Coronary artery (tissue), 2 donors: Measurements from ENCODE around the gene DNAJB6.

Experiments
- DNase-seq: peaks from one replicate; pipeline ENCODE4 v3.0.0-alpha.2; 2017; ENCODE audit warnings: low spot score
- H3K27ac ChIP-seq, 2 donors: fragments of 200-600 bp; sonication (generic); one replicate each; pipeline ENCODE4 v1.5.1; 2016 to 2019
- H3K4me3 ChIP-seq: fragments of 200-600 bp; sonication (generic); 2 replicates; pipeline ENCODE4 v1.5.1; 2016; ENCODE audit warnings: mild to moderate bottlenecking, moderate library complexity
- CTCF ChIP-seq: fragments of 200-600 bp; sonication (generic); IDR thresholded peaks from one replicate; pipeline ENCODE4 v1.5.1; 2019; ENCODE audit warnings: antibody characterized with exemption

The DNAJB6 gene

GRCh38 chr7:157339777-157340677, 3.2 kb downstream of the DNAJB6 start:
- DNase-seq: no peak
- H3K4me3 ChIP-seq: peak overlapping the region; percentile 42
- peak overlapping the region in 1 of 2 donors; percentile 21 for H3K27ac ChIP-seq
- TF ChIP-seq CTCF: peak; percentile 60

GRCh38 chr7:157347217-157347904, 10.6 kb downstream of the DNAJB6 start:
- Histone ChIP-seq H3K27ac (peak overlapping the region; percentile 70 to 80), H3K4me3 (peak overlapping the region; percentile 53)
- no peak for DNase-seq
- TF ChIP-seq CTCF: no peak

GRCh38 chr7:157348548-157348947, 11.7 kb downstream of the DNAJB6 start:
- H3K27ac ChIP-seq: no peak overlapping the region
- no peak for TF ChIP-seq CTCF
- H3K4me3 ChIP-seq: no peak overlapping the region
- DNase-seq: no peak

GRCh38 chr7:157352516-157352915, 15.7 kb downstream of the DNAJB6 start:
- no peak overlapping the region for H3K4me3 ChIP-seq
- TF ChIP-seq CTCF: no peak
- H3K27ac ChIP-seq: no peak overlapping the region
- DNase-seq: no peak

GRCh38 chr7:157355784-157356511, 19.1 kb downstream of the DNAJB6 start:
- peak overlapping the region; percentile 44 to 62 for H3K27ac ChIP-seq
- TF ChIP-seq CTCF: no peak
- DNase-seq: no peak
- H3K4me3 ChIP-seq: peak overlapping the region; percentile 43

GRCh38 chr7:157357129-157358040, 20.6 kb downstream of the DNAJB6 start:
- H3K27ac ChIP-seq: no peak overlapping the region
- no peak for DNase-seq
- H3K4me3 ChIP-seq: no peak overlapping the region
- no peak for TF ChIP-seq CTCF
